Measurements from ENCODE around the gene SORCS2.

Gene SORCS2

DNA sequence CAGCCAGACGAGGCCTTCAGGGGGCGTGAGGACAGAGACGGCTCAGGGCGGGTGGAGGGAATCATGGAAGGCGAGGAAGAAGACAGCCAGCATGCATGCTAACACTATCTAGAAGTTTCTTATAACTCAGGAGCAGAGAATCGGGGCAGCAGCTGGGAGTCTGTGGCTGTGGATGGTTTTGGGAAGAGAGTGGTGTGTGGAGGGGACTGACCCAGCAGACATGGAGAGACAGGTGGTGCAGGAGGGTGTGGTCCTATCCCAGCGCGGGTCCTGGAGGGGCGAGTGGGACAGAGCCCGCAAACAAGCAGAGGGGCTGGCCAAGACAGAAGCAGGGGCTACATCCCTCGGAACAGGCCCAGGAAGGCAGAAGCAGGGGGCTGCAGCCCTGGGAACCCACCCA lies 555.2 kb downstream of the SORCS2 start:
- H3K4me3 ChIP-seq (ENCODE audit: low read depth, low read length), result no peak overlapping the region

DNA sequence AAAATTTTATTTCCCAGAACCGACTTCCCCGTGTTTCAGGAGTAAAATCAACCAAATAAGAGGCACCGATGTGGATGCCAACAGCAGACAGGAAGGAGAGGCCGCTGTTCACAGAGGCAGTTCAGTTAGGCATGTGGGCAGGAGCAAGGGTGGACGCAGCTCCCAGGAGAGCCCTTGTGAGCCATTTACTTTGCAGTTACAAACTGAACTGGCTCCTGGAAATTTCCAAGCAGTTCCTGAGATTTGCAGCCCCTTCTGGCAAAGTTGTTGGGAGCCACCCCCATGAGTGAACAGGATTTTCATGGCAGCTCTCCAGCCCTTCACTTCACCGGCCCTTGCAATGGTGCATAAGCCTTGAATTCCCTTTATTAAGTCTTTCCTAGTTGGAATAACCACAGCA lies 558.2 kb downstream of the SORCS2 start:
- no peak overlapping the region for H3K4me3 ChIP-seq (ENCODE audit: low read depth, low read length)
- TF ChIP-seq, protein P1, sequence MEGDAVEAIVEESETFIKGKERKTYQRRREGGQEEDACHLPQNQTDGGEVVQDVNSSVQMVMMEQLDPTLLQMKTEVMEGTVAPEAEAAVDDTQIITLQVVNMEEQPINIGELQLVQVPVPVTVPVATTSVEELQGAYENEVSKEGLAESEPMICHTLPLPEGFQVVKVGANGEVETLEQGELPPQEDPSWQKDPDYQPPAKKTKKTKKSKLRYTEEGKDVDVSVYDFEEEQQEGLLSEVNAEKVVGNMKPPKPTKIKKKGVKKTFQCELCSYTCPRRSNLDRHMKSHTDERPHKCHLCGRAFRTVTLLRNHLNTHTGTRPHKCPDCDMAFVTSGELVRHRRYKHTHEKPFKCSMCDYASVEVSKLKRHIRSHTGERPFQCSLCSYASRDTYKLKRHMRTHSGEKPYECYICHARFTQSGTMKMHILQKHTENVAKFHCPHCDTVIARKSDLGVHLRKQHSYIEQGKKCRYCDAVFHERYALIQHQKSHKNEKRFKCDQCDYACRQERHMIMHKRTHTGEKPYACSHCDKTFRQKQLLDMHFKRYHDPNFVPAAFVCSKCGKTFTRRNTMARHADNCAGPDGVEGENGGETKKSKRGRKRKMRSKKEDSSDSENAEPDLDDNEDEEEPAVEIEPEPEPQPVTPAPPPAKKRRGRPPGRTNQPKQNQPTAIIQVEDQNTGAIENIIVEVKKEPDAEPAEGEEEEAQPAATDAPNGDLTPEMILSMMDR (conservative IDR thresholded peaks at IDR 0.05; ENCODE audit: low read depth, low read length), result no peak
- DNase-seq (ENCODE audit: low read depth), result no peak

More for the DNA sequence above, 555.2 kb downstream of the SORCS2 start:
- no peak for DNase-seq (ENCODE audit: low read depth)
- TF ChIP-seq, protein P1 (conservative IDR thresholded peaks at IDR 0.05; ENCODE audit: low read depth, low read length), result no peak

DNA sequence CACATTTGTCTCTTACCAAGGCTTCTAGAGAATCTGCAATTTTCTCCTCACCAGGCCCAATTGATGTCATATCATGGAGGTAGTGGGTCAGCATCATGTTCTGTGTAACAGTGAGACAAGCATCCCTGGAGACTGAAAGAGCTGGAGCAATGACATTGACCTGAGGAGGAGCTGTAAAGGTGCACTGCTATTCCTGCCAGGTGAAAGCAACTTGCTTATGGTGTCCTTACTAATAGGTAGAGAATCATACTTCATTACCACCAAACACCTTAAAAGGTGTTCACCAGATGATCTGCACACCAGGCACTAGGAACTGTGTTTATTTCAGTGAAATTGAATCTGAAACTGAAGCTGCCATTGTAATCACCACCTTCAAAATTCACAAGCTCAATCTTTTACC lies 558.6 kb downstream of the SORCS2 start:
- TF ChIP-seq, protein P1 (conservative IDR thresholded peaks at IDR 0.05; ENCODE audit: low read depth, low read length), result no peak
- no peak for DNase-seq (ENCODE audit: low read depth)
- H3K4me3 ChIP-seq (ENCODE audit: low read depth, low read length), result no peak overlapping the region

DNA sequence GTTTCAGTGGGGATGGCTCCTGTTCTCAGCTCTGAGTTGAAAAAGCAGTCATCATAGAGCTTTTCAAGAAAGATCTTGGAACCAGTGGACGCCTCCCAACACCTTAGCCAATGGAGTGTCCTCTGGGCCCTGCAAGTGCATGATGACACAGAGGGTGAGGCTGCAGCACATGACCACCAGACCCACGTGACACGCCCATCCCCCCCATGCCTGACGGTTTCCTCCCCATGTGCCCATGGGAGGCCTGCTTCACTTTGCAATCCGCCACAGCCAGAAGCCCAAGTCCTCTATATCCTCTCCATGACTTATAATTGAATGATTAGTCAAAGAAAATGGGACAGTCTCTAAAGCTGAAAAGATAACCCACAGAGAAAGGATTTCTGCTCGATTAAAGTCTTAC lies 560.3 kb downstream of the SORCS2 start:
- H3K4me3 ChIP-seq (ENCODE audit: low read depth, low read length), result no peak overlapping the region
- no peak for DNase-seq (ENCODE audit: low read depth)
- TF ChIP-seq, protein P1 (conservative IDR thresholded peaks at IDR 0.05; ENCODE audit: low read depth, low read length), result no peak

DNA sequence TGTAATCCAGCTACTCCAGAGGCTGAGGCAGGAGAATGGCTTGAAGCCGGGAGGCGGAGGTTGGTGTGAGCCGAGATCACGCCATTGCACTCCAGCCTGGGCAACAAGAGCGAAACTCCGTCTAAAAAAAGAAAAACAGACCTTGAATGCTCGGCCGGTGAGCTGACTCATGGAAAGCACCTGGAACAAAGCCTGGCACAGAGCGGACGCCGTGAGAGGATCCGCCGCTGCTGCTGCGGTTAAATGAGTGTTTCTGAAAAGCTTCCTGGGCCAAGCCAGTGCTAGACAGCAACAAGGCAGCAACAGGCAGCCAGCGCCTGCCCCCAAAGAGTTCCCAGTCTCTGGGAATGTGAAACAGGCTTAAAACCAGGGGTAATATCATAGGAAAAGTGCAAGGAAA lies 560.9 kb downstream of the SORCS2 start:
- H3K4me3 ChIP-seq (ENCODE audit: low read depth, low read length), result no peak overlapping the region
- DNase-seq (ENCODE audit: low read depth), result no peak
- TF ChIP-seq, protein P1 (conservative IDR thresholded peaks at IDR 0.05; ENCODE audit: low read depth, low read length), result no peak

DNA sequence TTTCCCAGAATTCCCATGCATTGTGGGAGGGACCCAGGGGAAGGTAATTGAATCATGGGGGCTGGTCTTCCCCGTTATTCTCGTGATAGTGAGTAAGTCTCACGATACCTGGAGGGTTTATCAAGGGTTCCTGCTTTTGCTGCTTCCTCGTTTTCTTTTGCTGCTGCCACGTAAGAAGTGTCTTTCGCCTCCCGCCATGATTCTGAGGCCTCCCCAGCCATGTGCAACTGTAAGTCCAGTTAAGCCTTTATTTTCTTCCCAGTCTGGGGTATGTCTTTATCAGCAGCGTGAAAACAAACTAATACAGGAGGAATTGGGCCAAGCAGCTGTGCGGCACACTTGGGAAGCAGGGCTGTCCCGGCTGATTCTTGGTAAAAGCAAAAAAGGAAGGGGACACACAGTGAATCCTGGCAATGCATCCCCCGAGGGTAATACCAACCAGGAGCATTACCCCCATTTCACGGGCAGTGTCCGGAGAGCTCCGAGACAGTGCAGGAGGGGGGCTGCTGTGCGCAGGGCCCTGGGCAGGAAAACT lies 561.7 kb downstream of the SORCS2 start:
- TF ChIP-seq, protein P1 (conservative IDR thresholded peaks at IDR 0.05; ENCODE audit: low read depth, low read length), result no peak
- peak overlapping the region; percentile 59 for H3K4me3 ChIP-seq (ENCODE audit: low read depth, low read length)
- DNase-seq (ENCODE audit: low read depth), result peak; percentile 66

DNA sequence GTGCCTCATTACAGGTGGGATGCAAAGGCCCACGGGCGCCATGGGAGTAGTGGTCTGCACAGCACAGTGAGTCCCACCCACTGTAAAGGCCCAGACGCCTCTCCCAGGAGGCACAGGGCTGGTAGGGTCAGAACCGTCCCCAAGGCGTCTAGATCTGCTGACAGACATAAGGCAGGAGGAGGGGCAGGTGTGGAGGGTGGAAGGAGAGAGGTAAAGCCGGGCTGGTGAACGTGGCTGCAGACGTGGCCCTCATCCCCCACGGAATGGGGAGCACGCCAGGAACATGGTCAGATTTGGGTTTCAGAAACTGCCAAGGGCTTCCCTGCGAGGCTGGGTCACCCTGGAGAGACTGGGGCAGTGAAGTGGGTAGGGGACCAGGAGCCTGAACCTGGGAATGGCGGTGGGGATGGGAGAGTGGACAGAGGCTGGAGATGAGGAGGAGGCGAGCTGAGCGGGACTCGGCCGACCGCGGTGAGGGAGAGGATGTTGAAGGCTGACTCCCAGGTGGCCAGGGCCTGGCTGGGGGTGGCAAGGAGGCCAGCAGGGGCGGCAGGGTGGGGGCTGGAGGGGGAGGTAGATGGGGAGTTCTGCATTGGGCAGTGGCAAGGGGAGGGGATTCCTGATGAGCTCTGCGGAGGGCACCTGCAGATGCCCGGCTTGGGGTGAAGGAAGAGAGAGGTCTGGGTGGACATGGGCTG lies 562.4 kb downstream of the SORCS2 start:
- no peak for DNase-seq (ENCODE audit: low read depth)
- TF ChIP-seq, protein P1 (conservative IDR thresholded peaks at IDR 0.05; ENCODE audit: low read depth, low read length), result no peak
- H3K4me3 ChIP-seq (ENCODE audit: low read depth, low read length), result peak overlapping the region; percentile 59

Measured in choroid plexus epithelial cell (primary cell).